Right ventricle myocardium inferior (tissue), 1 donor: ENCODE results near the gene PRR19. TPM values are rescaled to one million over a fixed set of nuclear protein-coding genes. Genes with fewer than 3 reads are reported as not detected.
"Not testable (repeated sequence)": the region's sequence is repeated elsewhere in the genome, so short reads cannot be mapped to it uniquely, and the experiment has no call there.

ENCODE experiments used
- ATAC-seq: fragments of 200-7000 bp; cut with Tn5 transposase; one replicate; pipeline ENCODE4 v1.9.1; 2020; ENCODE audit warnings: mild to moderate bottlenecking, moderate library complexity
- DNase-seq: peaks from one replicate; pipeline ENCODE4 v3.0.0; 2021; ENCODE audit errors: missing footprints
- intact Hi-C: fragments of 100-400 bp; cut with DNase I; formaldehyde crosslinking; loops from one replicate; pipeline ENCODE4 v1.11.0; 2022
- long read RNA-seq: library from polyadenylated mRNA; unstranded; transcript quantifications from one replicate; pipeline ENCODE4 v2.0.0, GENCODE V29; 2021
- total RNA-seq: library from RNA; stranded (reverse); fragmentation: NEBNext Ultra II Directional; extraction: Animal tissue kit (Norgen Biotek cat#: 25700); gene quantifications from one replicate; pipeline ENCODE4 v1.2.1, GENCODE V29; 2021
- donor health status: DM: no; HTN: yes; CAD: no; lungs with severe emphysema.

The PRR19 gene
- 0.51 TPM for total RNA-seq
- long read RNA-seq: 0 reads

GRCh38 chr19:42301646-42302203 is at the start of gene PRR19:
PRR19 (plus strand) TSS chr19:42302132; CDS start chr19:42309585, 7,453 bp downstream.
- intact Hi-C loops: loop anchor here (1.0 kb wide), 1 partner anchor 24 kb away; the partner anchor contains the start of gene MEGF8
- DNase-seq (no peak), ATAC-seq (peak; percentile 9)

GRCh38 chr19:42252365-42253244 is 49.3 kb upstream of the PRR19 start:
- ATAC-seq (no peak), DNase-seq (peak; percentile 77)
- intact Hi-C loops: loop anchor here (5.0 kb wide), 1 partner anchor 170 kb away; no protein-coding TSS in a partner anchor

- peak; percentile 84 for DNase-seq
- intact Hi-C loops: loop anchor here (2.0 to 5.0 kb wide), 2 partner anchors 15 to 169 kb away; partner anchors contain the start of gene CIC
- peak; percentile 3 for ATAC-seq
These were observed 48.5 kb upstream of the PRR19 start for GRCh38 chr19:42253245-42254088.

GRCh38 chr19:42254089-42254849 is 47.7 kb upstream of the PRR19 start:
- DNase-seq (peak; percentile 90), ATAC-seq (peak; percentile 32)
- intact Hi-C loops: loop anchor here (2.0 to 5.0 kb wide), 2 partner anchors 15 to 168 kb away; partner anchors contain the start of gene CIC

GRCh38 chr19:42254850-42255765 is 46.8 kb upstream of the PRR19 start, which contains the start of gene ERF:
ERF (minus strand) TSS chr19:42255128; CDS start chr19:42254999, 129 bp downstream.
- ATAC-seq: peak; percentile 85
- intact Hi-C loops: loop anchor here (1.0 to 5.0 kb wide), 3 partner anchors 14 to 167 kb away; partner anchors contain the start of gene CIC
- DNase-seq: peak; percentile 98

GRCh38 chr19:42255766-42256745 is 45.9 kb upstream of the PRR19 start:
- ATAC-seq (peak; percentile 11), DNase-seq (peak; percentile 82)
- intact Hi-C loops: loop anchor here (1.0 to 2.0 kb wide), 2 partner anchors 13 to 24 kb away; partner anchors contain the start of gene CIC

- intact Hi-C loops, ATAC-seq: not testable (repeated sequence)
- DNase-seq: peak; percentile 4
These were observed 44.1 kb upstream of the PRR19 start for GRCh38 chr19:42257842-42258241.

GRCh38 chr19:42261763-42262162 is 40.2 kb upstream of the PRR19 start:
- ATAC-seq (no peak), DNase-seq (no peak)
- intact Hi-C loops: no loop called here

- DNase-seq, intact Hi-C loops, ATAC-seq: not testable (repeated sequence)
These were observed 35.8 kb upstream of the PRR19 start for GRCh38 chr19:42266105-42266504.

GRCh38 chr19:42266928-42267603 is 34.9 kb upstream of the PRR19 start:
- intact Hi-C loops, ATAC-seq, DNase-seq: not testable (repeated sequence)

- no peak for ATAC-seq
- no peak for DNase-seq
- intact Hi-C loops: loop anchor here (2.0 kb wide), 2 partner anchors 13 to 23 kb away; partner anchors contain the start of gene ERF
These were observed 34.2 kb upstream of the PRR19 start for GRCh38 chr19:42267644-42268141.

GRCh38 chr19:42268142-42268703 is 33.7 kb upstream of the PRR19 start:
- intact Hi-C loops: loop anchor here (2.0 kb wide), 2 partner anchors 13 to 23 kb away; partner anchors contain the start of gene ERF
- ATAC-seq: peak; percentile 87
- DNase-seq: peak; percentile 99

- DNase-seq (peak; percentile 99), ATAC-seq (peak; percentile 93)
- intact Hi-C loops: loop anchor here (2.0 kb wide), 2 partner anchors 14 to 24 kb away; partner anchors contain the start of gene ERF
These were observed 33.0 kb upstream of the PRR19 start, which contains the start of gene CIC for GRCh38 chr19:42268704-42269477. CIC (plus strand) TSS chr19:42269252; CDS start chr19:42271784, 2,532 bp downstream.
